Stimulated activated CD4-positive, alpha-beta T cell treated with anti-CD3 and anti-CD28 coated beads, Interleukin-4, amount 100 ng/mL, for 24 hours (primary cell): ENCODE measurements around the gene NHERF2.
"Not testable (repeated sequence)": the region's sequence is repeated elsewhere in the genome, so short reads cannot be mapped to it uniquely, and the experiment has no call there.

Experiments used
- DNase-seq: peaks from one replicate; pipeline ENCODE4 v3.0.0-alpha.2; 2020

Gene NHERF2

DNA sequence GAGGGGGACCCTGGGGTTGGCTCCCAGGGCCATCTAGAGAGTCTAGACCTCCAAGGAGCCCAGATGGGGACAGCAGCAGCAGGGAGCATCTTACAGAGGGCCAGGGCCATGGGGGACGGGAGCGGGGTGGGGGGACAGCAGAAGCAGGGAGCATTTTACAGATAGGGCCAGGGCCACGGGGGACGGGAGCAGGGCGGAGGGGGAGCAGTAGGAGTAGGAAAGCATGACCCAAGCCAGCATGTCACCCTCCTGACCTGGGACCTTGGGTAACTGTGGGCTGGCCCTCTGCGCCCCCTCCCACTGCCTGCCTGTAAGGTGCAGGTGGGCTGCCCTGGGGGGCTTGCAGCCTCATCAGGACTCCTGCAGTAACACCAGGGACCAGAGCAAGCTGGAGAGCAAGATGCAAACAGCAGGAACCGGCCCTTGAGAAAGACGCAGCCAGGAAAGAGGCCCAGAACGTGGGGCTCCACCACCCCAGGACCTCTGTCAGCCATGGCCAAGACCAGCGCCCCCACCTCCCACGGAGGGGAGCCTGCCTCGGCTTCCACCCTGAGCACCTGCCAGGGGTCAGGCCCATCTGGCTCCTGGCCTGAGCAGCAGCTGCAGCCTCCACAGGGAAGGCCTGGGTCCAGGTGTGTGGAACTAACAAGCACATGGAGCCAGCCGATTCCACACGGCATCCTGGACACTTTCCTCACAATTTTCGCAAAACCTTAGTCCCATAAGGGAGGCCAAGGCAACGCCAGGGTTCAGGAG, 19.4 kb upstream of the NHERF2 start:
- no peak for DNase-seq

DNA sequence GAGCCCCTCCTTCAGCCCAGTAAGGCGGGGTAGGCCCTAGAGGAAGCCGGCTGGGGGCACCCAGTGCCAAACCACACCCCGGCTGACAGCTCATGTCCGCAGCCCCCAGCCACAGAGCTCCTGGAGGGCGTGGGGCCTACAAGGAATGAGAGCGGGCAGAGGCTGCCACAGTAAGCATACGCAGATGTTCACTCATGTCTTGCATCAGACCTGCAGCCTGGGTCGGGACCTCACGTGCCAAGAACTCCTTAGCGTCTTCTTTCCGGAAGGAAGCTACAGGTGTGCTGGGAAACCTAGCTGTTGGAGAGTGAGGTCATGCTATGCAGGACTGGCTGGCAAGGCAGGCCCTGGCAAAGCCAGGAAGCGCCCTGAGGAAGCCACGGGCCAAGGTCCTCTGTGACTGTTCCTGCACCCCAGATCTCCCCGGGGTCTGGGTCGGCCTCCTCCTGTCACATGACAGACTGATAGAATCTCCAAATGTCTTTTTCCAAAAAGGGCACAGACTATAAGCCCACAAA, 18.6 kb upstream of the NHERF2 start:
- no peak for DNase-seq

GRCh38 chr16:2008631-2009163, 18.0 kb upstream of the NHERF2 start:
- peak; percentile 34 for DNase-seq

- no peak for DNase-seq
Measured at GRCh38 chr16:2009164-2009711, 17.5 kb upstream of the NHERF2 start.

DNA sequence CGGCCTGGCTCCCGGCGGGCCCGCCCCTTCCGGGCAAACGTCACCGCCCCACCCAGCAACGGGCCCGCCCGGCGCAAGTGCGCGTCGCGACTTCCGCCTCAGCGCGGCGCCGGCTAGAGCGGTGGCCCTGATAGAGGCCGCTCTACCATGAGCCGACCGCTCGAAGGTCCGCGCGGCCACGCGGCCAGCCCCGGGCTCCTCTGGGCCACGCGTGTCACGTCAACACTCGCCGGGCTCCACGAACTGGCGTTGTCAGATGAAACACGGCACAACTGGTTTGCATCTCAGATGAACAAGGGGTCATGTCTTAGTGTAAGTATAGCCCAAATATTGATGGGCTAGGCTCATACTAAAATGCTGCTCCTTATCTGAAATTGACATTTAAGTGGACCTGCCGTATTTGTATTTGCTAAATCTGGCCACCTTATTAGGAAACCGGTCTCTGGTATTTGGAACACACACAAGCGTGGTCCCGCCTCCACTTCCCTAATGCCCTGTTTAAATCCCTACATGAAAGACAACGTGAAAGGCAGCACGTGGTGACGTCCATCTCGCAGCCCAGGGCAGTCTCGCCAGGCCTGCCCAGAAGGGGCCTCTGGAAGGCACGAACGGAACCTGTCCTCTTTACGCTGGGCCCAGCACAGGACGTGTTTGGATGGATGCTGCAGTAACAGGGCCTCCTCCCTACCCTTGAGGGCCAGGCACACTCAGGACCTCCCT, 16.8 kb upstream of the NHERF2 start, which contains the start of gene ZNF598:
ZNF598 (minus strand) TSS at position 31 of the 720 bp plus-strand sequence.
- DNase-seq: peak; percentile 80

- not testable (repeated sequence) for DNase-seq
Measured at GRCh38 chr16:2011726-2012125, 15.0 kb upstream of the NHERF2 start.

- DNase-seq: no peak
Measured at GRCh38 chr16:2013527-2013926, 13.2 kb upstream of the NHERF2 start.

GRCh38 chr16:2015117-2015946, 11.4 kb upstream of the NHERF2 start:
- DNase-seq: no peak

DNA sequence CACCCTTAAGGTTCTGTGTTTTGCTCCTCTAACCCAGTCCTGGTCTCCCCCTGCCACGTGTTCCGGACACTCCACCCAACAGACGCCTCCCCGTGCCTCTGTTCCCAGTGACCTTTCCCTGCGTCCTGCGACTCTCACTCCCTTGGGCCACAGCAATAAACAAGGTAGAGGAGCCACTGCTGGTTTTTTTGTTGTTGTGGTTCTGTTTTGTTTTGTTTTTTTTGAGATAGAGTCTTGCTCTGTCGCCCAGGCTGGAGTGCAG, 10.8 kb upstream of the NHERF2 start:
- no peak for DNase-seq

- DNase-seq: no peak
Measured at GRCh38 chr16:2016407-2016922, 10.2 kb upstream of the NHERF2 start.

DNA sequence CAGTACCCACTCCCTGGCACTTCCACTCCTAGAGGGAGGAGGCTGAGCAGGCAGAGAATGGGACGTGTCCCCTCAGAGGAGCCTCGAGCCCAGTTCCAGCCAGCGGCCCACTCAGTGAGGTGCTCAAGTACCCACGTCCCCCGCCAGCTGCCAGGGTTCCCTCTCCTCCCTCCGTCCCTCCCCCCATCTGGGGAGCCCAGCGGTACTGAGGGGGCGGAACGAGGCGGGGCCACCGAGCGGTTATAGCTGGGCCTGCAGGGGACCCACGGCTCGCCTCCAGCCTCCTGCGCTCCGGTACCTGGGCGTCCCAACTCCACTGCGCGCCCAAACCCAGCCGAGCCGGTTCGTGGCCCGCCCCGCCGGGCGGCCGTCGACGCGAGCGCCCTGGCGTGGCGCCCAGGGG, 7.2 kb upstream of the NHERF2 start, which contains the start of gene NPW:
NPW (plus strand) TSS at position 268 of the 403 bp plus-strand sequence.
- DNase-seq: peak; percentile 32

GRCh38 chr16:2019921-2020831, 6.5 kb upstream of the NHERF2 start:
- DNase-seq: no peak

DNA sequence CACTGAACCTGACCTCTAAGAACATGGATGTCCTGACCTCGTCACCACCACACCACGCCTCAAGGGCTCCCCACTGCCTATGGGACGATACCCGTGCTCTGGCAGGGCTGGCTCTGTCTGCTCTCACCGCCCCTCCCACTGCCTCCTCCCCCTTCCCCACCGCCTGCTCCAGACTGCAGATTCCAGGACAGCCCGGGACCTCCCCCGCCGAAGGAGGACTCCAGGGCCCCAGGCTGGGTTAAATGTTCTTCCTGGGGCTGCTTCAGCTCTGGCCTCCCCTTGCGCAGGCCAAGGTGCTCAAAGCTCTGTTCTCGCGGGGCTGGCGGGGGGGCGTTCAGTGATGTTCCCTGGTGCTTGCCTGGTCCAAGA, 4.0 kb upstream of the NHERF2 start:
- peak; percentile 27 for DNase-seq

DNA sequence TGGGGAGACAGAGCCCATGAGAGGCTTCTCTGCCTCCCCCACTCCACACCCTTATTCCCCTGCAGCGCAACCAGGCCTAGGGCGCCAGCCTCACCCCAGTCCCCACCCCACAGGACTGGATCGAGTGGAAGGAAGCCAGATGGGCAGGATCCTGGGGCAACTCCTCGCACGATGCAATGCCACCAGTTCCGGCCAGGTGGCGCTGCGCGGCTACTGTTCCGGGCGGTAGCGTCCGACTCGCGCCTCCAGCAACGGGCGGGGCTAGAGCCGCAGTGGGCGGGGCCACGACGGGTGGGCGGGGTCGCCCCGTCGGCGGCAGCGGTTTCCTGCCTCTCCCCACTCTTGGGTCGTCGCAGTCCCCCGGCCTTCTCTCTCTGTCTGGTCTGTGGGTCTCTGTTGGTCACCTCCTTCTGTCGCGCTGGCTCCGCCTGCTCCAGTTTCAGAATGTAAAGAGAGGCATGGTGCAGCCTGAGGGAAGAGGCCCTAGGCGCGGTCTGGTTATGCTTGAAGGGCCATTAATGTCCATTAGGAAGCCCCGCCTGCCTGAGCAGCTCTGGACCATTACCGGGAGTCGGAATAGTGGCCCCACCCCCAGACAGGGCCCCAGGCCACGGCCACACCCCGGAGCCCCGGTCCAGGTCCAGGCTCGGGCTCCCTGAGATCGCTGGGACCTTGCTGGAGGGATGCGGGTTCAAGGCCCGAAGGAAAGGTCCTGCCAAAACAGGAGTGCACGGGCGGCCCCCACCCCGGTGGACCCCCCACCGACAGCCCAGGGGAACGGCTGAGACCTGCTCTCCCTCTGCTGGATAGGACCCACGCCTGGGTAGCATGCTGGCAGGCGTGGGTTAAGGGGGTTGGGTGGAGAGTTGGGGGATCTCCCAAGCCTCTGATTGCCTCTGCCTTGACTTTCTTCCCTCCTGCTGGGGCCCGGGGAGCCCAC, 3.3 kb upstream of the NHERF2 start:
- DNase-seq: peak; percentile 95

DNA sequence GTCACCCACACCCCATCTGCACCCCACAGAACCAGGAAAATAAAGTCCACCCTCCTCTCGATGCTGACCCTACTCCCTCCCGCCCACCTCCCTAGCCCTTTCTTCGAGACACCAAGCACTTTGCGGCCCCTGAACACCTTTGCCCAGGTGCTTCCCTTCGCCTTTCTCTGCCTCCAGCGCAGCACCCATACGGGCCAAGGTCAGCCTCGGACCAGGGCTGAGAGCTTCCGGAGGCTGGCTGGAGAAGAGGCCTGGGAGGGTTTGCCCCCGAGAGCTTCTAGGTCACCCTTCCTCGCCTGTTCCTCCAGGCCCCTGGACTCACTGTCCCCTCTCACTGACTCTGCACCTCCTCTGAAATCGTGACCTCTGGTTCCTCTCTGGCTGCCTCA, 2.7 kb upstream of the NHERF2 start:
- no peak for DNase-seq

DNA sequence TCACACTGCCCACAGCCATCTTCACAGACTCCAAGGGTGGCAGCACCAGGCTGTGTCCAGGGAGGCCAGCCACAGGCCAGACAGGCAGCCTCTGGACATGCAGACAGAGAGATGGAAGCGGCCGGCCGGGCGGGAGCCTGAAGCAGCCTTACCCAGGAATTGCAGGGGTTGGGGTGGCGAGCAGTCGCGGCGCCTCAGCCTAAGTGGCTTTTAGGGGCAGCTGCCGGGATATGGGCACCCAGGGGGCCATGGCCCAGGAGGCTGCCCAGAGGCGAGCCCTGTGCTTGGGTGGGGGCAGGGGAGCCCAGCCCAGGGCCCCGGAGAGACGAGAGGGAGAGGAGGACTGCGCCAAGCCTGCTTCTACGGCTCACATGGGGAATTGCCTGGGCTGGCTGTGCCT, 1.5 kb upstream of the NHERF2 start:
- no peak for DNase-seq

DNA sequence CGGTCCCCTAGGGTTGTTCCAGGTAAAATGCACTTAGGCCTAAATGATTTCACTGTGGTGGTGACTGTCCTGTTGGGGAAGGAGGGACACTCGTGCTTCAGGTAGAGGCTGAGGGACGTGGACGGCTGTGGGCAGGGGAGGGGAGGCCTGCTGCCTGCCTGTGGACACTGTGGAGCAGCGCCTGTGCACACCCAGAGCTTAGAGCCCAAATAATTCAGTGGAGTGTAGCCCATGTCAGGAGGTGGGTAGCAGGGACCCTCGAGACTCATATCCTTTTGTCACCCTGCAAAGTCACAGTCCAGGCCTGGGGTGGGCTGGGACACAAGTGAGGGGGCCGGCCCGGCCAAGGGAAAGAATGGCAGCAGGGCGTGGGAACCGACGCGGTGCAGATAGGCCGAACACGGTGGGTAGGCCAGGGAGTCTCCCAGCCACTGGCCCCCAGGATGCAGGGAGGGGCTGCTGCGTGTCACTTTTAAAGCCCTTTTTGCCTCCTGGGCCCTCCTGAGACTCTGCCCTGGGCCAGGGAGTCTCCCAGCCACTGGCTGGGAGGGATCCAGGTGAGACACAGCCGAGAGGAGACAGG, 733 bp upstream of the NHERF2 start:
- no peak for DNase-seq

- DNase-seq: no peak
Measured at GRCh38 chr16:2027024-2028010, 615 bp downstream of the NHERF2 start.

DNA sequence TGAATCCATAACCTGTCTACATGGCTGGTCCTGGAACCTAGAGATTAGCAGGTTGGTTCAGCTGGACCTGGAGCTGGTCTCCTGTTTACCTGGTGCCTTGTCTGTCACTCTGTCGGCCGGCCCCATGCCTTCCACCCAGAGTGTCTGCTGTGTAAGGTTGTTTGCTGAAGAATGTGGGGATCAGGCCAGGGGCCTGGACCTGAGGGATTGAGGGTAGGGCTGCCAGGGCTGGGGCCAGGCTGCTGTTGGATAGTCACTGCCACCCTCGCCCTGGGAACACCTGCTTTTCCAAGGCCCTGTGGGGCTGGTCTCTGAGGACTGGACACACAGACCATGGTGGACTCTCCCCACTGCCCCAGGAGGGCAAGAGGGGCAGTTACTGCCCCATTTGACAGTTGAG, 1.4 kb downstream of the NHERF2 start:
- no peak for DNase-seq
